Measurements from ENCODE around the gene ZFAND2A.
"Not testable (repeated sequence)": the region's sequence is repeated elsewhere in the genome, so short reads cannot be mapped to it uniquely, and the experiment has no call there.

Gene ZFAND2A

DNA sequence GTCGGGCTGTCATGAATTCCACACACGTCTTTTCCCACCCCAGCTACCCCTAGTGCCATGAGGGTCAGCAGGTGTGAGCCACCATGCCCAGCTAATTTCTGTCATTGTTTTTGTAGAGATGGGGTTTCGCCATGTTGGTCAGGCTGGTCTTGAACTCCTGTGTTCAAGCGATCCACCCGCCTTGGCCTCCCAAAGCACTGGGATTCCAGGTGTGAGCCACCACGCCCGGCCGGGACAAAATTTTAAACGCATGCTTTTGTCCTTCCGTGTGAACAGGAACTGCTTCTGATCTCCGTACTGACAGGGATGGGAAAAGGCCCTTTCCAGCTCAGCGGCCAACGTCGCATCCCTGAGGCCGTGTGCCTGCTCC, 15.6 kb upstream of the ZFAND2A start:
- no peak for DNase-seq (ENCODE audit: low read depth)

DNA sequence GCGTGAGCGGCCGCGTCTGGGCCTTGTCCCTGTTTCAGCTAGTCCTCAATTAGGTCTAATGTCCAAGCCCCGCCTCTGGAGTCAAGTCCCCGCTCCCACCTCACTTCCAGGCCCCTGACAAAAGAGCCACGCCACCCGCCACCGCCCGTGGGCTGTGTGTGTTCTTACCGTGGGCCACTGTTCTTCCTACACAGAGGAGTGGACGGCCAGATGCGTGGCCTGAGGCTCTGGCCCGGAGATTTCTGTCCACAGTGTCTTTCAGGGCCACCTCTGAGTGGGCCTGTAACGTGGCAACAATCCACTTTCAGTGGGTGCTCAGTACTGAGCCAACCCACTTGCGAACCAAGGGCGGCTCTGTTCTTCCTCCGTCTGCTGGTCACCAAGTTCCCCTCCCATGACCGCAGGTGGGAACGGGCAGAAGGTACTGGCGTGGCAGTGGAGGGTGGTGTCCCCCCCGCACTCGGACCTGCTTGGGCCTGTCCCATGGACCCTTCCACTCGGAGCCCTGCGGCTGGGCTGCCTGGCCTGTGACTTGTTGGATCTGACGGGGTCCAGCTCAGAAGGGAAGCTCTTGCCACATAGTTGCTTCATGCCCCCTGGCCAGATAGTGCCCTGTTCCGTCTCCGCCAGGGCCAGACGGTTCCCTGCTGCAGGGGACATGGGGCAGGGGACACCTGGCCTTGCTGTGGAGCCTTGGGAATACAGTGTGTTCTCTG, 15.0 kb upstream of the ZFAND2A start:
- no peak for DNase-seq (ENCODE audit: low read depth)

DNA sequence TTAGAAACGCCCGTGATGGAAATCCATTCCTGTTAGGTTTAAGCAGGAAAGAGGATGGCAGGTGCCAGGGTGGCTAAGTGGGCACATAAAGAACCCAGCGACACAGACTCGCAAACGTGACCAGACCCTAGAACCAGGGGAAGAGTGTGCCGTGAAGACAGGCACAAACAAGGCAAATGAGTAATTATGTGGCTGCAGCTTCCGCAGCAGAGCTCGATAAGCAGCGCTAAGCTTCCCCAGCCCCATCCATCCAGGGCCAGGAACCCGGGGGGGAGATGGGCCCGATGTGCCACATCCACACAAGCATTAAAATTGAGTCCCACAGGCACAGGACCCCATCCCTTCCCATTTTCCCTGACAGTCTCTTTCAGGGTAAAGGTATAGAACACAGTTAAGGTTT, 14.0 kb upstream of the ZFAND2A start:
- DNase-seq (ENCODE audit: low read depth) = no peak

DNA sequence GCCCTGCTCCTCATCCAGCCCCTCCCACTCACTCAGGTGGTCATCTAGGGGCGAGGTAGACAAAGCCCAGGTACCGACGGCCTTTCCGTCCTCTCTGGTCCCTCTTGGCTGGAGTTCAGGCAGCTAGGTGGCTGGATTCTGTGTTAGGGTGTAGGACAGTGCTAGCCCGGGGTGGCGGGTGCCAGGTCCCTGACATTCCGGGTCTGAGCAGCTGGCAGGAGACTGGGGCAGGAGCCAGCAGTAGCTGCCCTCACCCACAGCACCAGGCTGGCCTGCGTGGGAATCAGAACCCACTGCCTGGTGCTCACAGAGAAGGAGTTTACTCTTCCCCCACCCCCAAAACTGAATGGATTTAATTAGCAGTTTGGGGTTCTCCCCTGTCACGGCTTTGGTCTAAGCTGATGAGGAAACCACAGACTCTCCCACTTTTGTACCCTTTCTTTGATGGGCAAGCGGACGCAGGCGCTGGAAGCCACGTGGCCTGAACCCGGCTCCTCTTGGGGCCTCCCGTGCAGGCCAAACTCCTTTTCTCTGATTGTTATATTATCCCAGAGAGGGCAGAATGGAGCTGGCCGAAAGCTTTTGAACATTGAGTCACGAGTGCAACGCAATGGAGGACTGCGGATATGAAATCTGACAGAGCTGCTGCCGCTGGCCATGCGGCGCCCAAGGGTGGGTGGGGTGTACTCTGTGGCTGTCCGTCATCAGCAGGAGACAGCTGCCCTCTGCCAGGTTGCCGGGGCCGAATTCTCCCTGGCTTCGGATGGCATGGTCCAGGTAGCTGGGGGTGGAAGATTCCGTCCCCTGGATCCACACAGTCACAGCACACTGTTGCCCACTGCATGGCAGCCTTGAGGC, 12.9 kb upstream of the ZFAND2A start:
- DNase-seq (ENCODE audit: low read depth) = no peak

DNA sequence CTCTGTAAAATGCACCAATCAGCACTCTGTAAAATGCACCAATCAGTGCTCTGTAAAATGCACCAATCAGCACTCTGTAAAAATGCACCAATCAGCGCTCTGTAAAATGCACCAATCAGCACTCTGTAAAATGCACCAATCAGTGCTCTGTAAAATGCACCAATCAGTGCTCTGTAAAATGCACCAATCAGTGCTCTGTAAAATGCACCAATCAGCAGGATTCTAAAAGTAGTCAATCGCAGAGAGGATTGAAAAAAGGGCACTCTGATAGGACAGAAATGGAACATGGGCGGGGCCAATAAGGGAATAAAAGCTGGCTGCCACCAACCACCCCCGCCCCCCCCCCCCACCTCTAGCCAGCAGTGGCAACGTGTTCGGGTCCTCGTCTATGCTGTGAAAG, 11.5 kb upstream of the ZFAND2A start:
- not testable (repeated sequence) for DNase-seq (ENCODE audit: low read depth)

DNA sequence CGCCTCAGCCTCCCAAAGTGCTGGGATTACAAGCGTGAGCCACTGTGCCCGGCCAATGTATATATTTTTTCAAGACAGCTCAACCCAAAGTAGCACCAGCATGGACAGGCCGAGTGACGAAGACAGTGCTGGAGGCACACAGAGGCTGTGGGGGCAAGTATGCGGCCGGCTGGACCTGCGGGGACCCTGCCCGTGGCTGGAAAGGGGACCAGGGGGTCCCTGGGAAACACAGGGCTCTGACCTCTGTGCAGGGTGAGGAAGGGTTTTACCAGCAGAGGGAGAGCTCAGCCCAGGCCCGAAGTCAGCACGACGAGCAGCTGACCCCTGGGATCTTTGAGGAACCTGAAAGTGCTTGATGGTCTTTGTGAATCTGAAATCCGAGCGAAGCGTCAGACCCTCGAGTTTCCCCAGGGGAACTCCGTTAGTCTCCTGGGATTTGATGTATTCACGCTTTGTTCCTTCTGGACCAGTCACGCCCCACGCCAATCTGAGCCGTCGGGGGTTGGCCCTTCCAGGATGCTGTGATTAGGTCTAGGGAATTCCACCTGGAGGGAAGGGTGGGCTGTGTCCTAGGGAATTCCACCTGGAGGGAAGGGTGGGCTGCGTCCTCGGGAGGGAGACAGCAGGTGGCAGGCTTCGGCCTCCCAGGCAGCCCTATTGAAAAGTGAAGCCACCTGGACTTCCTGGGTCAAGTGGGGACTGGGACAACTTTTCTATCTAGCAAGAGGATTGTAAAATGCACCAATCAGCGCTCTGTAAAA, 10.9 kb upstream of the ZFAND2A start:
- no peak for DNase-seq (ENCODE audit: low read depth)

DNA sequence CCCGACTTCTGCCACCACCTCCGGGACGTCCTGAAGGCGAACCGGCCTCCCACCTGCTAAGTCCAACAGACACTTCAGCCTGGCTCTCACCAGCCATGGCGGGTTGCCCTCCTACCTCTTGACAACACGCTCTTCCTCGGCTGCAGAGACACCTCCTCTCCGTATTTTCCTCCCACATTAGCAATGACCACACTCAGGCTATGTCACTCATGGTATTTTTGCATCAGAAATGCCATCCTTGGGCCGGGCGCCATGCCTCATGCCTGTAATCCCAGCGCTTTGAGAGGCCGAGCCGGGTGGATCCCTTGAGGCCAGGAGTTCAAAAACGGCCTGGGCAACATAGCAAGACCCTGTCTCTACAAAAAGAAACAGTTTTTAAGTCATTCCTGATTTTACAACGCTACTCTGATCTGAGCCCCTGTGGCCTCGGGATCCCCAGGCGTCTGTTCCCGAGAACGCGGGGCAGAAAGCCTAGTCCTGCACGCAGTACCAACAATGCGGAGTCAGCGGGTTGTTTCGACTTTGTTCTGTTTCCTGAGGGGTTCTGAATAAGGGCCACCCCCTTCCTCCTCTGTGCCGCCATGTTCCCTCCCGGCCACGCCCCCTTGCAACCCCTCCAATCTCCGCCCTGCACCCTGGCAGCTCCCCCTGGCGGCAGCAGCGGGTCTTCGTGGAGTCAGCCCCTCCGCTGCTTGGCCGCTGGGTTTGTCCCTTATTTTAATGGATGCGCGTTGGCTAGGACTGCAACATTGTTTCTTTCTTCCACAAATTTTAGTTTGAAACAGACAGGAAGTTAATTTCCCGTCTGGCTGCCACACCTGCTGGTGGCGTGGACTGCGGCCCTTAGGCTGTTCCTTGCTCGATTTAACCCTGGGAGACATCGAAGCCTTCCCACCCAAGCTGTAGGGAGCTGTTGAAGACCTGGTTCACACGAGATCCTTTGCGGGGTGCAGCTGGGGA, 9.7 kb upstream of the ZFAND2A start:
- DNase-seq (ENCODE audit: low read depth) = no peak

DNA sequence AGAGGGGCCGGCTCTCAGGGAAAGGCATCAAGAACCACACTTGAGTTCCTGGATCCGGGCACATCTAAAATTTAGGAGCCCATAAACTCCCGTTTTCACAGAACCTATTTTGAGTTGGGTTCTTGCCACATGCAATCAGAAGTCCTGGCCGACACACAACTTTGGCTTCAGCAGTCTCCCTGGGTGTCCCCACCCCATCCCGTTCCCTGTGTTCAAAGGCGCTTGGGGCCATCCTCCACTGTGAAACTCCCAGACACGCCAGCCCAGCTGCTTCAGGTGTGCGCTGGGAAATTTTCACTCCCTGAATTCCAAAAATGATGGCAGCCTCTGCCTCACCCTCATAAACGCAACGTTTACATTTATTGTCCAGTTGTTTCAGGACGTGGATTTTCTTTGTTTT, 8.4 kb upstream of the ZFAND2A start:
- no peak for DNase-seq (ENCODE audit: low read depth)

DNA sequence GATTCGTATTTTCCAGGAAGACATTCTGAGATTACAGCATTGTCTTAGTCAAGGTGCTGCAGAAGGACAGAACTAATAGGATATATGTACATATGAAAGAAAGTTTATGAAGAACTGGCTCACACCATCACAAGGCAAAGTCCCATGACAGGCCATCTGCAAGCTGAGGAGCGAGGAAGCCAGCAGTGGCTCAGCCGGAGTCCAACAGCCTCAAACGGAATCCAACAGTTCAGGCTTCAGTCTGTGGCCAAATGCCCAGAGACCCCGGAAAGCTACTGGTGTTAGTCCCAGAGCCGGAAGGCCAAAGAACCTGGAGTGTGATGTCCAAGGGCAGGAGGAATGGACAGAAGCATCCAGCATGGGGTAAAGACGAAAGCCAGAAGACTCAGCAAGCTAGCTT, 4.4 kb upstream of the ZFAND2A start:
- DNase-seq (ENCODE audit: low read depth) = no peak

DNA sequence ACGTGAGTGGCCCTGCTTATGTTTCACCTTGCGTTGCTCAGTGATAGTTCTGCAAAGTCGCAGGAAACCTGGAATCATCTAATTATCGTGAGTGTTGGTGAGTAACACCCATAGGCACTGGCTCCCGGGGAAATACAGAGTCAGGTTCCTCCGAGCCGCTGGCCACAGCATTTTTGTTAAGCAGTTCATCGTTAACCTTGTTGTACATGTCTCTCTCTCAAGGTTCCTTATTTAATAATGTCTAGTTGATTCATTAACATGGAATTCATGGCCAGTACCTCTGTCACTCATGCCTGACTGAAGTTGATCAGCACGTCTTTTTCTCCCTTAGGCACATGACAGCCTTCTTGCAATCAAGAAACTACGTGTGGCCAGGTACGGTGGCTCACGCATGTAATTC, 3.1 kb upstream of the ZFAND2A start:
- no peak for DNase-seq (ENCODE audit: low read depth)

DNA sequence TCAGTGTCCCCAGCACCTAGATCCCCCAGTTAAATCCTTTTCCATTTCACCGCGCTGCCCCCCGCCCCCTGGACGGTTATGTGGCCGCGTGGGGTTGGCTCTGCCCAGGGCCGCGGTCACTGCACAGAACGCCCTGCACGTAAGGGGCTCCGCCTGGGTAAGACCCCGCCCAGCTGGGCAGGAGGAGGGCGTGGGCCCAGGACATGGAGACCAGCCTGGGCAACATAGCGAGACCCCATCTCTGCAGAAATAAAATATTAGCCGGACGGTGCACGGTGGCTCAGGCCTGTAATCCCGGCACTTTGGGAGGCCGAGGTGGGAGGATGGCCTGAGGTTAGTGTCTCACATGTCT, 650 bp upstream of the ZFAND2A start:
- DNase-seq (ENCODE audit: low read depth) = no peak

DNA sequence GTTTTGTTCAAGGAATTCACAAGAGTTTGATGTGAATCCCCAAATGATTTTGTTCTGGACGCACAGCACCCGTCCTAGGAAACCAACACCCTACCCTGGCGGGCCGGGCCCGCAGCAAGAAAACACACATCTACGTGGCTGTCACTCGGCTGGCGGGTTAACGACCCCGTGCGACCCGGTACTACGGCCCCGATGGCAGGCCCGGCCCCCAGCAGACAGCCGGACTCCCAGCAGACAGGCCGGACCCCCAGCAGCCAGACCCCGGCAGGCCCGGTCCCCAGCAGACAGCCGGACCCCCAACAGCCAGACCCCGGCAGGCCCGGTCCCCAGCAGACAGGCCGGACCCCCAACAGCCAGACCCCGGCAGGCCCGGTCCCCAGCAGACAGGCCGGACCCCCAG, 765 bp downstream of the ZFAND2A start:
- DNase-seq (ENCODE audit: low read depth) = not testable (repeated sequence)

DNA sequence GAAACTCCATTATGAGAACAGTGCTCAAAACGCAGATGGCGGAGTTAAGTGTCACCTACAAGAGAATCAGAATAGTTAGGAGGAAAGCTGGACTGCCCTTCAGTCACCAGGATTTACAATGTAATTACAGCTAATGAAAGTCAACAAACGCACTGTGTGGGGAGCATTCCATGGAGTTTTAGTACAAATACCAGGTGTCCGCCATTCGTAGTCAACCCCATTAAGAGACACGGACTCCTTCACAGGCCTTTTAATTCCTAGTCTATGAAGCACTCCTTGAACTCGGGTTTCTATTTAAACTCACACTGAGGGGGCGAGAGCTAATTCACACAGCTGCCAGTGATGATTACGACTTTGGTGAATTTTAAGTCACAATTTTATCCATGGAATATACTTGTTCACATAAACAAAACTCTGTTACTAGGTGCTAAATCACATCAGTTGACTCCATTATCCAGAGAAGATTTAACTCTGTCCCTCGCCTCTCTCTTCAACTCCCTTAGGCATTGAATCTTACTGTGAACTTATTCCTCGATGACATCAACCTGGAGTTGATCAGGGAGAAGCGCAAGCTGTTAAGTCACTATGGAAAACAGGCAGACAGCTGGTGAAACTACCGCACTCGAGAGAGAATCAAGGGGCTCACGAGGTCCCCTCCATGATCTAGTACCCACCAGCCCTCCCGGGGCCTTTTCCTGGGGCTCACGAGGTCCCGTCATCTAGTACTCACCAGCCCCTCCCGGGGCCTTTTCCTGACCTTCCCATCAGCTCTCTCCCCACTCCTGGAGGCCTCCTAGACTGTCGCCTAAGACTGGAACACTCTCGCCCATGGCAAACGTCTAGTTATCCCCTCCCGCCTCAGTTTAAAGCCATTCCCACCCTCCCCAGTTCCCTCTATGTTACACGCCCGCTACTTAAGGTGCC, 1.5 kb downstream of the ZFAND2A start:
- no peak for DNase-seq (ENCODE audit: low read depth)

DNA sequence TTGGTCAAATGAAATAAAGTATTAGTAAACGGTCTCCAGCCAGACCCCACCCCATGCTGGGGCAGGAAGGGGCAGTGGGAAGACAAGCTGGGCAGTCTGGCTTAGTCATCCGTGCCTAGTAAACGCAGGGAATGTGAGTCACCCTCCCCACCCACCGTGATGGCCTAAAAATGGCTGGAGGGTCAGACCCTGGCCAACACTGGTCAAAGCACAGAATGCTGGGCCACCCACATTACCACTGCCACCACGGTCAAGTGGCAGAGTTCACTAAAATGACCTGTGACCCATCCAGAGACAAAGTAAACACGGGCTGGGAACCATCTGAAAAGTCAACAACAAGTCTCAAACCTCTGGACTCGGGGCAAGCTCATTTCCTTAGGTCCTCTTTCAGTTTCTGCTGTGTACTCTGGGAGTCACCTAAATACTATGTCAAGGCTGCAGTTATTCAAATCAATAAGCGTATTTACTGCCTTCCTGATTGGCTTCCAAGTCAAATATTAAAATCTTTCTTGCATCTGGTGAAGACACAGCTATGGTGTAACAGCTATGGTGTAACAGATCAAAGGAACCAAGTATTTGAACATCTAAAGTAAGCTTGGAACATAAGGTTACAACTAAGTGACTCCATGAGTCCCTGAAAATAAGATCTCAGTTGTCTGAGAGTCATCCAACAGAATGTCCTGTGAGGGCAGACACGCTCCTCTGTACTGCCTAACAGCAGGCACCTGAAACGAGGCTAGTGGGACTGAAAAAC, 3.0 kb downstream of the ZFAND2A start:
- DNase-seq (ENCODE audit: low read depth) = no peak

DNA sequence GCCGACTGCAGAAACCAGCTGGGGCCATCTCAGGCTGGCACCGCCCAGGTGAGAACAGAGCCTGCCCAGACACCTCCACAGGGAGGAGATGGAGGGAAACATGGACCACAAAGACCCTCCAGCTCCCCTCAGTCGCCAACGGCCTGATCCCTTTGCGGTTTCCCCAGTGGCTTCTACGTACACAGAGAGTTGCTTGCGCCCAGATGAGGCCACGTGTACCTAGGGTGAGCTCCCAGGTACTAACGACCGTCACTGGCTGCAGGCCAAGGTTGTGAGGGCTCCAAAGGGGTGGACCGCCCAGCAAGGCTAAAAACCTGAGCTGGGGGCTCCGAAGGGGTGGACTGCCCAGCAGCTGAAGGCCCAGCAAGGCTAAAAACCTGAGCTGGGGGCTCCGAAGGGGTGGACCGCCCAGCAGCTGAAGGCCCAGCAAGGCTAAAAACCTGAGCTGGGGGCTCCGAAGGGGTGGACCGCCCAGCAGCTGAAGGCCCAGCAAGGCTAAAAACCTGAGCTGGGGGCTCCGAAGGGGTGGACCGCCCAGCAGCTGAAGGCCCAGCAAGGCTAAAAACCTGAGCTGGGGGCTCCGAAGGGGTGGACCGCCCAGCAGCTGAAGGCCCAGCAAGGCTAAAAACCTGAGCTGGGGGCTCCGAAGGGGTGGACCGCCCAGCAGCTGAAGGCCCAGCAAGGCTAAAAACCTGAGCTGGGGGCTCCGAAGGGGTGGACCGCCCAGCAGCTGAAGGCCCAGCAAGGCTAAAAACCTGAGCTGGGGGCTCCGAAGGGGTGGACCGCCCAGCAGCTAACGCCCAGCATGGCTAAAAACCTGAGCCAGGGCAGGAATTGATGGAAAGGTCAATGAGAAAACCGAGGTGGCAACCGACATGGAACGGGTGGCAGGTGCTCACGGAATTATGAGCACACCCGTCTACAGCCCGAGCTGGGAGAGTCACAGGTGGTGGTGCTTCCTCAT, 3.9 kb downstream of the ZFAND2A start:
- not testable (repeated sequence) for DNase-seq (ENCODE audit: low read depth)

DNA sequence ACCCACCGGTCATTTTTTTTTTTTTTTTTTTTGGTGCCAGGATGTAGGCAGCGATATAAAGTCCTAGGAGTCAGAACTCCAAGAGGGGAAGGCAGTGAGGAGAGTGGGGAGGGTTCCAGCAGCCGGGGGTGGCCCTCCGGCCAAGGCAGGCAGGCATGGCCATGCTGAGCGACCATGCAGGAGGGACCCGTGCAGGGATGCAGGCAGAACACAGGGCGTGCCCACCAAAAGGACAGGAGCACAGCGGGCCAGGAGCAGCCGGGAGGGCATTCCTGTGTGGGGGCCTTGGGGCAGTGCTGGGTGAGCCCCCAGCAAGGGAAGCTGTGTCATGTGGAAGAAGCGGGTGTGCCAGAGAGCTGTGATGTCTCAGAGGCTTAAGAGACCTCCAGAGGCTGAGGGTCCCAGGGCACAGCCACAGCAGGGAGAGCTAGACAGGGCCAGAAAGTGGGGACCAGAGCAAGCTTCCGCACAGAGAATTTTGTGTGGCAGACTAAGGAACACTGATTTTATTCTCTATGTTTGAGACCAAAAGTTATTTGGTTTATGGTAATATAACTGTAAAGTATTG, 5.7 kb downstream of the ZFAND2A start:
- no peak for DNase-seq (ENCODE audit: low read depth)

DNA sequence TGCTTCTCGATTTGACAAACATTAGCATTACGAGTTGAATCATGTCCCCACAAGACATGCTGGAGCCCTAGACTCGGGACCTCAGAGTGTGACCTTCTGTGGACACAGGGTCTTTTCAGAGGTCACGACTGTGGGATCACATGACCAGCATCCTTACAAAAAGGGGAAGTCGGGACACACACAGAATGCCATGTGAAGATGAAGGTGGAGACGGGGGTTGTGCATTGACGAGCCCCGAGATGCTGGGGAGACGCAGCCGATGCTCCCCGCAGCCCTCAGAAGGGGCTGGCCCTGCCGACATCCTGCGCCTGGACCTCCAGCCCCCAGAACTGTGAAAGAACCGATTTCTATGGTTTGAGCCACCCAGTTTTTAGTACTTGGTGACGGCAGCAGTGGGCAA, 7.5 kb downstream of the ZFAND2A start:
- no peak for DNase-seq (ENCODE audit: low read depth)

DNA sequence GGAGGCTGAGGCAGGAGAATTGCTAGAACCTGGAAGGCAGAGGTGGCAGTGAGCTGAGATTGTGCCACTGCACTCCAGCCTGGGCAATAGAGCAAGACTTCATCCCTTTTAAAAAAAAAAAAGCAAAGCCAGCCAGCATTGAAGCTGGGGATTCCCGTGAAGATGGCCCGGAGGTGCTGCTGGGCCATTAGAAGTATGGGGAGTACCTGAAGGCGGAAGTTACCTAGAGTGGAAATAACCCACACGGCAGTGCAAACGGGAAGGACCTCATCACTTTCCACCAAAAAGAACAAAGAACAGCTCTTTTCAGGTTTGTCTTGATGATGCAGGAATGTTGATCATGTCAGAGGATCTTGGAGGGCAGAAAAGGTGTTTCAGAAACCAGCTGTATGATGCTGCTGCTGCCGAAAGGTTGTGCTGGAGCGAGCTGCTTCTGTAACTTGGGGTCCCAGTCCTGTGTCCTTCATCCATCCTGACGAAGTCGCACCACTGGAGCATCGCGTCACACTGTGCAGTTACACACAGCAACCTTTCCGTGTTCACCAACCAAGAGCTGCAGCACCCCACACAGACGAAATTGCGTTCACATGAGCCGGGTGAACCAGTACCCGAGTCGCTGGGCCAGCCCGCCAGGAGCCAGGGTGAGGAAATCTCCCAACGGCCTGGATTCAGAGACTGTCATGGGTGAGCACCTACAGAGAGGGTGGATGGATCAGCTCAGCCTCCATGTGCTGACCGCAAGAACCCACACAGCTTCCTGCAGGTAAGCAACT, 8.2 kb downstream of the ZFAND2A start:
- DNase-seq (ENCODE audit: low read depth) = no peak

Measured in GM04504 (cell line).